Upper lobe of right lung (tissue), 1 donor: ENCODE data around the gene MTF1. TPM values are rescaled to one million over a fixed set of nuclear protein-coding genes. Genes with fewer than 3 reads are reported as not detected.

ENCODE experiments used
- ATAC-seq: fragments of 200-7000 bp; cut with Tn5 transposase; one replicate; pipeline ENCODE4 v1.9.1; 2020; ENCODE audit warnings: mild to moderate bottlenecking, moderate library complexity
- DNase-seq: peaks from one replicate; pipeline ENCODE4 v3.0.0-alpha.2; 2020
- H3K27ac ChIP-seq: fragments of 200-600 bp; one replicate; pipeline ENCODE4 v1.8.0; 2022
- H3K27me3 ChIP-seq: fragments of 200-600 bp; one replicate; pipeline ENCODE4 v1.8.0; 2022; ENCODE audit warnings: mild to moderate bottlenecking
- H3K36me3 ChIP-seq: fragments of 200-600 bp; one replicate; pipeline ENCODE4 v1.8.0; 2022
- H3K4me1 ChIP-seq: fragments of 200-600 bp; one replicate; pipeline ENCODE4 v1.8.0; 2022
- H3K4me3 ChIP-seq: fragments of 200-600 bp; one replicate; pipeline ENCODE4 v1.8.0; 2022; ENCODE audit warnings: mild to moderate bottlenecking
- H3K9me3 ChIP-seq: fragments of 200-600 bp; one replicate; pipeline ENCODE4 v1.8.0; 2022
- intact Hi-C: fragments of 100-400 bp; cut with DNase I; formaldehyde crosslinking; loops from one replicate; pipeline ENCODE4 v1.11.0; 2022
- total RNA-seq: library from RNA; stranded (reverse); fragmentation: NEBNext Ultra II Directional; extraction: Animal tissue kit (Norgen Biotek cat#: 25700); gene quantifications from one replicate; pipeline ENCODE4 v1.2.1, GENCODE V29; 2021
- TF ChIP-seq, protein P1 (sequence below): fragments of 200-600 bp; IDR thresholded peaks from one replicate; pipeline ENCODE4 v1.8.0; 2022; ENCODE audit warnings: antibody characterized with exemption
- donor health status: DM: no; HTN: yes; CAD: no; lungs with severe emphysema.

MTF1 gene
- total RNA-seq, 1 donor from 2014 or later = 26.3 TPM

DNA sequence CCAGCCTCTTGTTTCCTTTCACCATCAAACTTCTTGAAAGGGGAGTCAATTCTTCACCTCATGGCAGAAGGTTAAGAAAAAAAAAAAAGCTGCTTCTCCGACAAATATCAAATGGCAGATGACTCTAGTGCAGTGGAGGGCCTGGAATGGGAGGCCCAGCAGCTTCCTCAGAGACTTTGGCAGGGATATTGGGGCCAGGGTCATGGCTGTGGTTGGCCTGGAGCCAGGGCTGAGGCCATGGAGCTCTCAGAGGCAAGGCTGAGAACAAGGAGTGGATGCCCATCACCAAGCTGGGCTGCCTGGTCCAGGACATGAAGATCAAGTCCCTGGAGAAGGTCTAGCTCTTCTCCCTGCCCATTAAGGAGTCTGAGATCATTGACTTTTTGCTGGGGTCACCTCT, 18.7 kb downstream of the MTF1 start:
- DNase-seq = no peak
- H3K36me3 ChIP-seq = peaks cover 46% of the 10 kb centered on the region

DNA sequence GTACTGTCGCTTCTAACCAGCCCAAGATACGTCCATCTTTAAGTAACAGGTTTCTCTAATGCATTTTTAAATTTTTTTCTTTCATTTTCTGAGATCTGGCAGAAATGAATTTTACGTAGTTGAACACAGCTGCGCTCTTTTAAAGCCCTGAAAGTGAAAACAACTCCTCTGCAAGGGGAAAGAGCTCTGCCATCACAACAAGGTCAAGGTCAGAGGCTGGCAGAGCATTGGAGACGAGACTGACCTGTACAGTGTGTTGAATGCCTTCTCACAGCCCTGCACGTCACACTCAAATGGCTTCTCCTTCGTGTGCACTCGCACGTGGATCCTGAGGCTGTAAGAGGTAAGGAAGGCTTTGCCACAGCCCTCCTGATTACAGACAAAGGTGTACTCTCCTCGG, 19.7 kb downstream of the MTF1 start:
- DNase-seq = no peak
- intact Hi-C loops = no loop called here
- no peak for ATAC-seq
- no peak overlapping the region for H3K4me3 ChIP-seq
- H3K27ac ChIP-seq = no peak overlapping the region
- no peaks in the 10 kb centered on the region for H3K27me3 ChIP-seq
- TF ChIP-seq, protein P1, sequence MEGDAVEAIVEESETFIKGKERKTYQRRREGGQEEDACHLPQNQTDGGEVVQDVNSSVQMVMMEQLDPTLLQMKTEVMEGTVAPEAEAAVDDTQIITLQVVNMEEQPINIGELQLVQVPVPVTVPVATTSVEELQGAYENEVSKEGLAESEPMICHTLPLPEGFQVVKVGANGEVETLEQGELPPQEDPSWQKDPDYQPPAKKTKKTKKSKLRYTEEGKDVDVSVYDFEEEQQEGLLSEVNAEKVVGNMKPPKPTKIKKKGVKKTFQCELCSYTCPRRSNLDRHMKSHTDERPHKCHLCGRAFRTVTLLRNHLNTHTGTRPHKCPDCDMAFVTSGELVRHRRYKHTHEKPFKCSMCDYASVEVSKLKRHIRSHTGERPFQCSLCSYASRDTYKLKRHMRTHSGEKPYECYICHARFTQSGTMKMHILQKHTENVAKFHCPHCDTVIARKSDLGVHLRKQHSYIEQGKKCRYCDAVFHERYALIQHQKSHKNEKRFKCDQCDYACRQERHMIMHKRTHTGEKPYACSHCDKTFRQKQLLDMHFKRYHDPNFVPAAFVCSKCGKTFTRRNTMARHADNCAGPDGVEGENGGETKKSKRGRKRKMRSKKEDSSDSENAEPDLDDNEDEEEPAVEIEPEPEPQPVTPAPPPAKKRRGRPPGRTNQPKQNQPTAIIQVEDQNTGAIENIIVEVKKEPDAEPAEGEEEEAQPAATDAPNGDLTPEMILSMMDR = no peak
- peaks cover 7% of the 10 kb centered on the region for H3K4me1 ChIP-seq
- H3K36me3 ChIP-seq = peaks cover 56% of the 10 kb centered on the region
- H3K9me3 ChIP-seq = no peaks in the 10 kb centered on the region

More for the DNA sequence above, 18.7 kb downstream of the MTF1 start:
- Histone ChIP-seq H3K4me3 (no peak overlapping the region), H3K4me1 (peaks cover 7% of the 10 kb centered on the region), H3K9me3 (no peaks in the 10 kb centered on the region), H3K27me3 (no peaks in the 10 kb centered on the region), H3K27ac (no peak overlapping the region)
- TF ChIP-seq, protein P1 = no peak
- intact Hi-C loops = no loop called here
- no peak for ATAC-seq

DNA sequence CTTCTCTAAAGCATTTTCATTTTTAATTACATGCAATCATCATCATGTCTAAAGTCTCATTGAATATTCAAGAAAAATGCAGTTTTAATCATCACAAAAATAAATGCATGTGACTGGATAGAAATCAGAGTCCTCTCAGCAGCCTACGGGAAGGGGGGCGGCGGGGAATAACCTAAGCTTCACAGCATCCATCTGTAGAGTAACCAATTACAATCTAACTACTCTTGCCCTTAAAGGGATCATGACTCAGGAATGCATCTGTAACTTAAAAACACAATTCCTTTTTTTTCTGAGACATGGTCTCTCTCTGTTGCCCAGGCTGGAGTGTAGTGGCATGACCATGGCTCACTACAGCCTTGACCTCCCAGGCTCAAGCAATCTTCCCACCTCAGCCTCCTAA, 22.6 kb downstream of the MTF1 start:
- H3K4me3 ChIP-seq = no peak overlapping the region
- ATAC-seq (no peak), DNase-seq (no peak)
- TF ChIP-seq, protein P1 = no peak
- no peaks in the 10 kb centered on the region for H3K27me3 ChIP-seq
- H3K27ac ChIP-seq = no peak overlapping the region
- no peaks in the 10 kb centered on the region for H3K4me1 ChIP-seq
- peaks cover 85% of the 10 kb centered on the region for H3K36me3 ChIP-seq
- no peaks in the 10 kb centered on the region for H3K9me3 ChIP-seq
- intact Hi-C loops = no loop called here

DNA sequence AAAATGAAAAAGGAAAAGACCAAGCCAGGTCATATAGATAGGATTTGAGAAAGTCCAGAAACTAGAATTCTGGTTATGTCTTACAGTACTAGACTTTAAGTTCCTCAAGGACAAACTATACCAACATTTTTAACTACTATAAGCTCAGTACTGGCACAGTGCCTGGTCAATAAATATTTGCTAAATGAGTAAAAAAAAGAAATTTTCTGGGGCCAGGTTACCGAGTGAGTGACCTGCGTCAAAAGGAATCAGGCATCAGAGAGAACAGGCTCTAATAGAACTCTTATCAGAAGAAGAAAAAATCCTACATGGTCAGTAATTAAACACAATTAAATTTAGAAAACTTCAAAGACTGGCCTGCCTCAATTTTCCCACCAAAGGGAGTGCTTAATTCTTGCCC, 27.6 kb downstream of the MTF1 start:
- no peaks in the 10 kb centered on the region for H3K27me3 ChIP-seq
- no peaks in the 10 kb centered on the region for H3K4me1 ChIP-seq
- no peak overlapping the region for H3K27ac ChIP-seq
- H3K4me3 ChIP-seq = no peak overlapping the region
- H3K9me3 ChIP-seq = no peaks in the 10 kb centered on the region
- intact Hi-C loops = no loop called here
- TF ChIP-seq, protein P1 = no peak
- DNase-seq (no peak), ATAC-seq (no peak)
- peaks cover 82% of the 10 kb centered on the region for H3K36me3 ChIP-seq

DNA sequence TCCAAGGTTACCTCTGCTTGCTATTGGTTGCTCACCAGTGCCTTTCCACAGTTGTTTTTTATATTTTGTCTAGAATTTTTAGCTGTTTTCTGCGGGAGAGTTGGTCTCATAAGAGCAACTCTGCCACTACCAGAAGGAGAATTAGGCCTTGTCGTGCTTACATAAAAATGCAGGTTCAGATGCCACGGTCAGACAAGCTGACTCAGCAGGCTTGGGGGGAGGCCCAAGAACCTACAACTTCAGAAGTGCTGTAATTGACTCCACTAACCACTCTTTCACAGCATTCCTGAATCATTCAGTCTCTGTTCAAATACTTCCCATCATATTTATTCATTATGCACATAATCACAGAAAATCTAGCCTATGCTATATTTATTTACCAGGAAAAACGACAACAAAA, 28.3 kb downstream of the MTF1 start:
- no peak for DNase-seq
- Histone ChIP-seq H3K4me1 (no peaks in the 10 kb centered on the region), H3K9me3 (no peaks in the 10 kb centered on the region), H3K4me3 (no peak overlapping the region), H3K27ac (no peak overlapping the region), H3K36me3 (peaks cover 75% of the 10 kb centered on the region), H3K27me3 (no peaks in the 10 kb centered on the region)
- intact Hi-C loops = no loop called here
- ATAC-seq = no peak
- TF ChIP-seq, protein P1 = no peak

DNA sequence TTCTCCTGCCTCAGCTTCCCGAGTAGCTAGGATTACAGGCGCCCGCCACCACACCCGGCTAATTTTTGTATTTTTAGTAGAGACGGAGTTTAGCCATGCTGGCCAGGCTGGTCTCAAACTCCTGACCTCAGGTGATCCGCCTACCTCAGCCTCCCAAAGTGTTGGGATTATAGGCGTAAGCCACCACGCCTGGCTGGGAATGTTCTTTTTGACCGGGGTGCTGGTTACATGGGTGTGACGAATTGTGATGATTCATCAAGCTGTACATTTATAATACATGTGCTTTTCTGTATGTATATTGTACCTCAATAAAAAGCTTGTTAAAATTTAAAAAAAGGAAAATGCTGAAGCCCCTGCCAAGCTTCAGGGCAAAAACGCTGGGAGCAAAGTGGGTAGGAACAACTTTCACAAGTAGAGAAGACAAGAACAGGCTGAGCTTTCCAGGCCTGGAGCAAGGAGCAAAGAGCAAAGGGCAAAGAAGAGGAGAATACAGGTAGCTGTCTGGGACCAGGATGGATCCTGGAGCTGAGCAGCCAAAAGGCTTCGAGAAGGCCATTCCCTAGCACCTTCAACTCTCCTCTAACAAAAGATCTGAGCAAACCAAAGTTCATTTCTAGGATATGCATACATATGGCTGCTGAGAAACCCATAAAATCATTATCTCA, 30.9 kb downstream of the MTF1 start:
- H3K27ac ChIP-seq = no peak overlapping the region
- ATAC-seq (no peak), DNase-seq (no peak)
- H3K36me3 ChIP-seq = peaks cover 57% of the 10 kb centered on the region
- intact Hi-C loops = no loop called here
- no peaks in the 10 kb centered on the region for H3K4me1 ChIP-seq
- no peaks in the 10 kb centered on the region for H3K9me3 ChIP-seq
- no peak overlapping the region for H3K4me3 ChIP-seq
- TF ChIP-seq, protein P1 = no peak
- no peaks in the 10 kb centered on the region for H3K27me3 ChIP-seq
